ENCODE results near the gene CHCHD3. TPM values are rescaled to one million over a fixed set of nuclear protein-coding genes. Genes with fewer than 3 reads are reported as not detected.
A peak's percentile ranks its signal among the peaks of the same experiment; 100 is the strongest.

CHCHD3 gene
- total RNA-seq, 1 experiment from 2014 or later, result 114 TPM

DNA sequence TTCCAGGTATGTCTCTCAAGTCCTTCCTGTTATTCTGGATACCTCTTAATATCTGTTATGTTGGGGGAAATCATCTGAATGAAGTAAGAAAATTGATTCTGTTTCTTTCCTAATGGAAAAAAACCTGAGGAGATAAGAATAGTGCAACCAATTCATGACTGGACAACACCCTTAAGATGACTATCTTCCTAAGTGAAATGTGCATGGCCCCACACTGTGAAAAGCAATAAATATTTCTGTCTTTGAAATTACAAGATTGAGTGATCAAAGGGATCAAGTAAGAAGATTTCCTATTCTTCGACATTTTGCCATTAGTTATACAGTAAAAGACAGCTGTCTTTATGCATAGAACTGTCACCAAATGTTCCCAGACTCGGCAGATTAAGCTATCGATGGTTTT is 73.9 kb downstream of the CHCHD3 start:
- no peak for ATAC-seq
- H3K4me1 Mint-ChIP-seq, result peaks cover 12% of the 10 kb centered on the region
- CTCF ChIA-PET, result no interaction called here
- POLR2A ChIA-PET, result no interaction called here
- no peaks in the 10 kb centered on the region for H3K36me3 Mint-ChIP-seq
- TF ChIP-seq NR3C1 (CRISPR knock-in tag; conservative IDR thresholded peaks at IDR 0.05; ENCODE audit: low read depth) (no peak), GRHL2 (CRISPR knock-in tag; IDR thresholded peaks at IDR 0.05; ENCODE audit: insufficient replicate concordance, severe bottlenecking) (no peak), ZNF423 (CRISPR knock-in tag; IDR thresholded peaks at IDR 0.05) (no peak), HMGA2 (CRISPR knock-in tag; IDR thresholded peaks at IDR 0.05) (no peak), RELA (CRISPR knock-in tag; IDR thresholded peaks at IDR 0.05; ENCODE audit: borderline replicate concordance) (no peak), SMAD4 (CRISPR knock-in tag; IDR thresholded peaks at IDR 0.05) (no peak), NR1H2 (CRISPR knock-in tag; IDR thresholded peaks at IDR 0.05) (no peak), ZNF121 (CRISPR knock-in tag; IDR thresholded peaks at IDR 0.05) (no peak), CREM (CRISPR knock-in tag; IDR thresholded peaks at IDR 0.05) (no peak)
- TF ChIP-seq, protein P1, sequence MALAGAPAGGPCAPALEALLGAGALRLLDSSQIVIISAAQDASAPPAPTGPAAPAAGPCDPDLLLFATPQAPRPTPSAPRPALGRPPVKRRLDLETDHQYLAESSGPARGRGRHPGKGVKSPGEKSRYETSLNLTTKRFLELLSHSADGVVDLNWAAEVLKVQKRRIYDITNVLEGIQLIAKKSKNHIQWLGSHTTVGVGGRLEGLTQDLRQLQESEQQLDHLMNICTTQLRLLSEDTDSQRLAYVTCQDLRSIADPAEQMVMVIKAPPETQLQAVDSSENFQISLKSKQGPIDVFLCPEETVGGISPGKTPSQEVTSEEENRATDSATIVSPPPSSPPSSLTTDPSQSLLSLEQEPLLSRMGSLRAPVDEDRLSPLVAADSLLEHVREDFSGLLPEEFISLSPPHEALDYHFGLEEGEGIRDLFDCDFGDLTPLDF (CRISPR knock-in tag; IDR thresholded peaks at IDR 0.05), result no peak
- TF ChIP-seq, protein P2, sequence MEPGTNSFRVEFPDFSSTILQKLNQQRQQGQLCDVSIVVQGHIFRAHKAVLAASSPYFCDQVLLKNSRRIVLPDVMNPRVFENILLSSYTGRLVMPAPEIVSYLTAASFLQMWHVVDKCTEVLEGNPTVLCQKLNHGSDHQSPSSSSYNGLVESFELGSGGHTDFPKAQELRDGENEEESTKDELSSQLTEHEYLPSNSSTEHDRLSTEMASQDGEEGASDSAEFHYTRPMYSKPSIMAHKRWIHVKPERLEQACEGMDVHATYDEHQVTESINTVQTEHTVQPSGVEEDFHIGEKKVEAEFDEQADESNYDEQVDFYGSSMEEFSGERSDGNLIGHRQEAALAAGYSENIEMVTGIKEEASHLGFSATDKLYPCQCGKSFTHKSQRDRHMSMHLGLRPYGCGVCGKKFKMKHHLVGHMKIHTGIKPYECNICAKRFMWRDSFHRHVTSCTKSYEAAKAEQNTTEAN (CRISPR knock-in tag; IDR thresholded peaks at IDR 0.05), result no peak
- DNase-seq (ENCODE audit: low spot score), result no peak
- H3K27ac Mint-ChIP-seq, result no peak overlapping the region
- H3K9me3 Mint-ChIP-seq, result no peaks in the 10 kb centered on the region
- no peak overlapping the region for H3K4me3 Mint-ChIP-seq
- no peaks in the 10 kb centered on the region for H3K27me3 Mint-ChIP-seq (ENCODE audit: low read depth)

DNA sequence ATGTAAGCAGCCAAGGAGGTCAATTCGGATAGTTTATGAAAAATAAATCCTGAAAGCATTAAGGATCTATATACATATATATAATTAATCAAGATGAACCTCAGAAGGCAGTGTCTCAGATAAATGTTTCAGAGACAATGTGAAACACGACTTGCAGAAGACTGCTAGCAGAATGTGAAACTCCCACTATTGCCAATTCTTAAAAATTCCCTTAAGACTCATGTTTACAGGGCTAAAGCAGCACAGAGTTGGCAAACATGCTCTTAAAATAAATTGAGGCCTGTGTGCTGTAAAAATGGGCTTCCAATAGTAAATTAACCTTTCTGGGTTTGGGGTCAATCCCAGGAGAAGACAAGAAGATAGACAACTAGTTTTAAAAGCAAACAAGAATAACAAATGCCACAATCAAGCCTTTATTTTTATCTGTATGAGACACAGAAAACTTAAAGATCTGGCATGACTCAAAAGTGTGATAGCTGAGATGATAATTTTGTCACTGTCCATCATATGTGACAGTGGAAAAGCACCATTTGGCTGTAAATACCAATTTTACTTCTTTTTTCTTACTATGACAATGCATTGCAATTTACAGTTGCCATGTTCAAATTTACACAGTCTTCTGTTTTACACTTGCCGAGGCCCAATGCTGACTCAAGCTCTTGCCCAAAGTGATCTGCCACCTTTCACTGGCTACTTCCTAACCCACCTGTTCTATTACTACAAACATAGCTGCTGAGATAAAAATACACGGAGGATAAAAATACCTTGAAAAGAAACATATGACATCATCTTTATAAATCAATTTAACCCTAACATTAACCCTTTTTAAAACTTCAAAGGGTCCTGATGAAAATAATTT is 78.6 kb downstream of the CHCHD3 start:
- no peak overlapping the region for H3K4me3 Mint-ChIP-seq
- peak overlapping the region; percentile 83; the same call in 1 of the 2 replicates for H3K27ac Mint-ChIP-seq
- H3K9me3 Mint-ChIP-seq, result no peaks in the 10 kb centered on the region
- CTCF ChIA-PET, result no interaction called here
- no peaks in the 10 kb centered on the region for H3K27me3 Mint-ChIP-seq (ENCODE audit: low read depth)
- peaks cover 34% of the 10 kb centered on the region for H3K4me1 Mint-ChIP-seq
- POLR2A ChIA-PET, result no interaction called here
- H3K36me3 Mint-ChIP-seq, result no peaks in the 10 kb centered on the region
- DNase-seq (ENCODE audit: low spot score) (no peak), ATAC-seq (no peak)
- no peak for TF ChIP-seq NFYB (CRISPR knock-in tag; conservative IDR thresholded peaks at IDR 0.05; ENCODE audit: low read depth)

DNA sequence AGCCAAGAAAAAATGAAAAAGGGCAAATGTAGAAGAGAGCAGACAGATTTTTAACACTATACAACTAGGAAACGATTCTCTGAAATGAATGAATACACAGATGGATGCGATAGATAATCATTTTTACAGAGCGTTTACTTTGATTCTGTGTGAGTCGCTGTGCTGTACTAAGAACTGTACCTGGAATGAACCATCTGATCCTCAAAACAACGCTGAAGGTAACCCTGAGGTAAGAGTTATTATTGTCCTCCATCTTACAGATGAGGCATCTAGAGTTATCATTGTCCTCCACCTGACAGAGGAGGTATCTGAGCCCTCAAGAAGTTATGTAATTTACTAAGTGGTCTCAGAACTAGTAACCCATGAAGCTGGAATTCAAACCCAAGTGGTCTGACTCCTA is 80.2 kb downstream of the CHCHD3 start:
- Mint-ChIP-seq H3K4me1 (peaks cover 46% of the 10 kb centered on the region), H3K27me3 (ENCODE audit: low read depth) (no peaks in the 10 kb centered on the region), H3K27ac (peak overlapping the region; percentile 1; the same call in 1 of the 2 replicates), H3K9me3 (no peaks in the 10 kb centered on the region), H3K4me3 (no peak overlapping the region), H3K36me3 (no peaks in the 10 kb centered on the region)
- ChIA-PET POLR2A (interaction anchor here (0.7 kb wide), 1 partner anchor 228 kb away, joined by 3 read pairs; no protein-coding TSS in a partner anchor), CTCF (no interaction called here)
- no peak for DNase-seq (ENCODE audit: low spot score)
- no peak for ATAC-seq
- TF ChIP-seq ZNF423 (CRISPR knock-in tag; IDR thresholded peaks at IDR 0.05) (no peak), ESRRA (CRISPR knock-in tag; IDR thresholded peaks at IDR 0.05; ENCODE audit: borderline replicate concordance) (no peak), ELF4 (CRISPR knock-in tag; IDR thresholded peaks at IDR 0.05; ENCODE audit: low read depth) (no peak), ZBTB21 (CRISPR knock-in tag; IDR thresholded peaks at IDR 0.05; ENCODE audit: borderline replicate concordance) (no peak), GTF2I (CRISPR knock-in tag; conservative IDR thresholded peaks at IDR 0.05) (no peak)
- TF ChIP-seq, protein P2 (CRISPR knock-in tag; IDR thresholded peaks at IDR 0.05), result no peak
- TF ChIP-seq, protein P3, sequence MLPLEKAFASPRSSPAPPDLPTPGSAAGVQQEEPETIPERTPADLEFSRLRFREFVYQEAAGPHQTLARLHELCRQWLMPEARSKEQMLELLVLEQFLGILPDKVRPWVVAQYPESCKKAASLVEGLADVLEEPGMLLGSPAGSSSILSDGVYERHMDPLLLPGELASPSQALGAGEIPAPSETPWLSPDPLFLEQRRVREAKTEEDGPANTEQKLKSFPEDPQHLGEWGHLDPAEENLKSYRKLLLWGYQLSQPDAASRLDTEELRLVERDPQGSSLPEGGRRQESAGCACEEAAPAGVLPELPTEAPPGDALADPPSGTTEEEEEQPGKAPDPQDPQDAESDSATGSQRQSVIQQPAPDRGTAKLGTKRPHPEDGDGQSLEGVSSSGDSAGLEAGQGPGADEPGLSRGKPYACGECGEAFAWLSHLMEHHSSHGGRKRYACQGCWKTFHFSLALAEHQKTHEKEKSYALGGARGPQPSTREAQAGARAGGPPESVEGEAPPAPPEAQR (CRISPR knock-in tag; IDR thresholded peaks at IDR 0.05), result no peak

All from WTC11 (cell line).